Measurements from ENCODE around the gene NUP54. TPM values are rescaled to one million over a fixed set of nuclear protein-coding genes. Genes with fewer than 3 reads are reported as not detected.
A peak's percentile ranks its signal among the peaks of the same experiment; 100 is the strongest.

The NUP54 gene
- total and polyA plus RNA-seq, 7 experiments from 2014 or later, result 46.0 to 82.0 (median 57.4) TPM

- peaks cover 2 to 37% (median 15%) of the 10 kb centered on the region in 5 donors for H3K36me3 Mint-ChIP-seq
- no peak overlapping the region for H3K4me3 Mint-ChIP-seq
- Histone ChIP-seq H3K4me1 (ENCODE audit: control insufficient read depth in 2 of 2, insufficient read depth in 2 of 2, low read length in 2 of 2) (no peaks in the 10 kb centered on the region), H3K9me3 (ENCODE audit: control insufficient read depth in 2 of 3, low read length in 3 of 3) (no peaks in the 10 kb centered on the region), H3K27me3 (ENCODE audit: control insufficient read depth in 2 of 2, insufficient read depth in 2 of 2, low read length in 2 of 2) (no peaks in the 10 kb centered on the region), H3K36me3 (ENCODE audit: control insufficient read depth in 2 of 3, insufficient read depth in 3 of 3, low read length in 3 of 3) (peaks cover 0 to 3% (median 0%) of the 10 kb centered on the region in 3 experiments), H3K4me3 (ENCODE audit: low read length) (no peak overlapping the region), H3K27ac (ENCODE audit: low read depth, low read length) (no peak overlapping the region)
- ChIA-PET POLR2A (no interaction called here), CTCF (no interaction called here)
- DNase-seq (no peak), ATAC-seq (no peak)
- peaks cover 0 to 5% (median 0%) of the 10 kb centered on the region in 5 donors for H3K27me3 Mint-ChIP-seq
- H3K9me3 Mint-ChIP-seq, result peaks cover 0 to 17% (median 9%) of the 10 kb centered on the region in 11 donors
- H3K4me1 Mint-ChIP-seq, result peaks cover 0 to 5% (median 0%) of the 10 kb centered on the region in 7 donors
- H3K27ac Mint-ChIP-seq, result no peak overlapping the region
- intact Hi-C loops (cut with micrococcal nuclease), result no loop called here
Measured at GRCh38 chr4:76155979-76156378, 7.8 kb upstream of the NUP54 start.

GRCh38 chr4:76153356-76153755 lies 5.2 kb upstream of the NUP54 start:
- peaks cover 9 to 21% (median 16%) of the 10 kb centered on the region in 7 donors for H3K4me1 Mint-ChIP-seq
- DNase-seq (no peak), ATAC-seq (no peak)
- intact Hi-C loops (cut with micrococcal nuclease), result no loop called here
- Histone ChIP-seq H3K27ac (ENCODE audit: low read depth, low read length) (no peak overlapping the region), H3K4me3 (ENCODE audit: low read length) (no peak overlapping the region), H3K4me1 (ENCODE audit: control insufficient read depth in 2 of 2, insufficient read depth in 2 of 2, low read length in 2 of 2) (no peaks in the 10 kb centered on the region), H3K9me3 (ENCODE audit: control insufficient read depth in 2 of 3, low read length in 3 of 3) (no peaks in the 10 kb centered on the region), H3K27me3 (ENCODE audit: control insufficient read depth in 2 of 2, insufficient read depth in 2 of 2, low read length in 2 of 2) (no peaks in the 10 kb centered on the region), H3K36me3 (ENCODE audit: control insufficient read depth in 2 of 3, insufficient read depth in 3 of 3, low read length in 3 of 3) (no peaks in the 10 kb centered on the region)
- H3K27me3 Mint-ChIP-seq, result peaks cover 0 to 5% (median 0%) of the 10 kb centered on the region in 5 donors
- H3K36me3 Mint-ChIP-seq, result peaks cover 4 to 21% (median 9%) of the 10 kb centered on the region in 5 donors
- H3K4me3 Mint-ChIP-seq, result no peak overlapping the region
- ChIA-PET POLR2A (no interaction called here), CTCF (no interaction called here)
- H3K9me3 Mint-ChIP-seq, result peaks cover 0 to 17% (median 9%) of the 10 kb centered on the region in 11 donors
- H3K27ac Mint-ChIP-seq, result no peak overlapping the region

- H3K4me3 ChIP-seq (ENCODE audit: low read length), result peak overlapping the region; percentile 85
Measured at GRCh38 chr4:76147454-76148141, 599 bp downstream of the NUP54 start.

GRCh38 chr4:76144546-76144945 lies 3.7 kb downstream of the NUP54 start:
- Histone ChIP-seq H3K27ac (ENCODE audit: low read depth, low read length) (no peak overlapping the region), H3K4me1 (ENCODE audit: control insufficient read depth in 2 of 2, insufficient read depth in 2 of 2, low read length in 2 of 2) (peaks cover 12% of the 10 kb centered on the region in 2 donors), H3K9me3 (ENCODE audit: control insufficient read depth in 2 of 3, low read length in 3 of 3) (no peaks in the 10 kb centered on the region), H3K4me3 (ENCODE audit: low read length) (no peak overlapping the region), H3K27me3 (ENCODE audit: control insufficient read depth in 2 of 2, insufficient read depth in 2 of 2, low read length in 2 of 2) (no peaks in the 10 kb centered on the region), H3K36me3 (ENCODE audit: control insufficient read depth in 2 of 3, insufficient read depth in 3 of 3, low read length in 3 of 3) (peaks cover 0 to 30% (median 4%) of the 10 kb centered on the region in 3 experiments)
- peaks cover 13 to 29% (median 24%) of the 10 kb centered on the region in 5 donors for H3K36me3 Mint-ChIP-seq
- H3K9me3 Mint-ChIP-seq, result no peaks in the 10 kb centered on the region
- intact Hi-C loops (cut with micrococcal nuclease), result no loop called here
- H3K27me3 Mint-ChIP-seq, result no peaks in the 10 kb centered on the region
- ChIA-PET POLR2A (no interaction called here), CTCF (no interaction called here)
- no peak overlapping the region for H3K27ac Mint-ChIP-seq
- peak overlapping the region in 1 of 10 donors; percentile 32 for H3K4me3 Mint-ChIP-seq
- H3K4me1 Mint-ChIP-seq, result peaks cover 25 to 72% (median 63%) of the 10 kb centered on the region in 7 donors
- ATAC-seq, result no peak
- no peak for DNase-seq

More at GRCh38 chr4:76147454-76148141, 599 bp downstream of the NUP54 start:
- Mint-ChIP-seq H3K27ac (peak overlapping the region; percentile 91 to 99 (median 94)), H3K36me3 (peaks cover 5 to 18% (median 10%) of the 10 kb centered on the region in 5 donors), H3K4me1 (peaks cover 21 to 56% (median 50%) of the 10 kb centered on the region in 7 donors), H3K4me3 (peak overlapping the region; percentile 90 to 100 (median 96)), H3K9me3 (no peaks in the 10 kb centered on the region), H3K27me3 (no peaks in the 10 kb centered on the region)
- peak; percentile 28 for ATAC-seq
- no peaks in the 10 kb centered on the region for H3K9me3 ChIP-seq (ENCODE audit: control insufficient read depth in 2 of 3, low read length in 3 of 3)
- peaks cover 0 to 6% (median under 1%) of the 10 kb centered on the region in 3 experiments for H3K36me3 ChIP-seq (ENCODE audit: control insufficient read depth in 2 of 3, insufficient read depth in 3 of 3, low read length in 3 of 3)
- no peaks in the 10 kb centered on the region for H3K27me3 ChIP-seq (ENCODE audit: control insufficient read depth in 2 of 2, insufficient read depth in 2 of 2, low read length in 2 of 2)
- ChIA-PET POLR2A (interaction anchor here (1.4 to 2.4 kb wide), 5 partner anchors 66 to 927 kb away, joined by 3 to 14 read pairs (median 8); partner anchors contain the start of genes NAAA, SCARB2 and SDAD1), CTCF (interaction anchor here (0.7 to 1.9 kb wide), 2 partner anchors 33 to 66 kb away, joined by 3 read pairs; no protein-coding TSS in a partner anchor)
- DNase-seq, result peak in 4 of 9 donors; percentile 1 to 63 (median 24)
- intact Hi-C loops (cut with micrococcal nuclease), result loop anchor here (1.0 to 5.0 kb wide), 14 partner anchors 66 to 1990 kb away; partner anchors contain the start of genes CCNG2 (in 2 of the 2), G3BP2 (in 2 of the 2), MRPL1 (in 2 of the 2) and RCHY1 (in 2 of the 2)
- H3K4me1 ChIP-seq (ENCODE audit: control insufficient read depth in 2 of 2, insufficient read depth in 2 of 2, low read length in 2 of 2), result peaks cover 12% of the 10 kb centered on the region in 2 donors
- peak overlapping the region; percentile 93 for H3K27ac ChIP-seq (ENCODE audit: low read depth, low read length)

GRCh38 chr4:76141241-76141640 lies 7.0 kb downstream of the NUP54 start:
- POLR2A ChIA-PET, result interaction anchor here (0.5 kb wide), 1 partner anchor 1721 kb away, joined by 3 read pairs; no protein-coding TSS in a partner anchor
- H3K36me3 Mint-ChIP-seq, result peaks cover 13 to 49% (median 33%) of the 10 kb centered on the region in 5 donors
- peak overlapping the region in 2 of 9 donors; percentile 16 to 52 for H3K27ac Mint-ChIP-seq
- DNase-seq (no peak), ATAC-seq (no peak)
- H3K27me3 Mint-ChIP-seq, result no peaks in the 10 kb centered on the region
- Histone ChIP-seq H3K36me3 (ENCODE audit: control insufficient read depth in 2 of 3, insufficient read depth in 3 of 3, low read length in 3 of 3) (peaks cover 0 to 35% (median 10%) of the 10 kb centered on the region in 3 experiments), H3K27me3 (ENCODE audit: control insufficient read depth in 2 of 2, insufficient read depth in 2 of 2, low read length in 2 of 2) (no peaks in the 10 kb centered on the region), H3K4me3 (ENCODE audit: low read length) (no peak overlapping the region), H3K9me3 (ENCODE audit: control insufficient read depth in 2 of 3, low read length in 3 of 3) (no peaks in the 10 kb centered on the region), H3K4me1 (ENCODE audit: control insufficient read depth in 2 of 2, insufficient read depth in 2 of 2, low read length in 2 of 2) (peaks cover 0 to 2% of the 10 kb centered on the region in 2 donors), H3K27ac (ENCODE audit: low read depth, low read length) (no peak overlapping the region)
- CTCF ChIA-PET, result no interaction called here
- no peak overlapping the region for H3K4me3 Mint-ChIP-seq
- peaks cover 13 to 64% (median 50%) of the 10 kb centered on the region in 7 donors for H3K4me1 Mint-ChIP-seq
- intact Hi-C loops (cut with micrococcal nuclease), result no loop called here
- H3K9me3 Mint-ChIP-seq, result no peaks in the 10 kb centered on the region

GRCh38 chr4:76127754-76128153 lies 20.4 kb downstream of the NUP54 start:
- CTCF ChIA-PET, result interaction anchor here (0.6 kb wide), 1 partner anchor 1667 kb away, joined by 3 read pairs; no protein-coding TSS in a partner anchor

More at GRCh38 chr4:76127754-76128153, 20.4 kb downstream of the NUP54 start:
- H3K27ac Mint-ChIP-seq, result peak overlapping the region in 1 of 9 donors; percentile 1
- H3K4me1 Mint-ChIP-seq, result peaks cover 0 to 4% (median 0%) of the 10 kb centered on the region in 7 donors
- intact Hi-C loops (cut with micrococcal nuclease), result no loop called here
- ATAC-seq, result no peak
- H3K4me3 ChIP-seq (ENCODE audit: low read length), result no peak overlapping the region
- H3K27me3 ChIP-seq (ENCODE audit: control insufficient read depth in 2 of 2, insufficient read depth in 2 of 2, low read length in 2 of 2), result no peaks in the 10 kb centered on the region
- H3K27ac ChIP-seq (ENCODE audit: low read depth, low read length), result no peak overlapping the region
- H3K36me3 ChIP-seq (ENCODE audit: control insufficient read depth in 2 of 3, insufficient read depth in 3 of 3, low read length in 3 of 3), result peaks cover 0 to 22% (median 3%) of the 10 kb centered on the region in 3 experiments
- H3K4me3 Mint-ChIP-seq, result no peak overlapping the region
- peaks cover 0 to 1% (median 0%) of the 10 kb centered on the region in 11 donors for H3K9me3 Mint-ChIP-seq
- H3K4me1 ChIP-seq (ENCODE audit: control insufficient read depth in 2 of 2, insufficient read depth in 2 of 2, low read length in 2 of 2), result no peaks in the 10 kb centered on the region
- no peaks in the 10 kb centered on the region for H3K27me3 Mint-ChIP-seq
- H3K36me3 Mint-ChIP-seq, result peaks cover 14 to 39% (median 31%) of the 10 kb centered on the region in 5 donors
- no peak for DNase-seq
- POLR2A ChIA-PET, result no interaction called here
- no peaks in the 10 kb centered on the region for H3K9me3 ChIP-seq (ENCODE audit: control insufficient read depth in 2 of 3, low read length in 3 of 3)
